HUES6 (cell line): ENCODE results near the gene ATP8A2.

ENCODE experiments used
- H3K27ac ChIP-seq: 2 replicates; pipeline ENCODE4 v1.7.0; 2013; ENCODE audit warnings: low read depth, mild to moderate bottlenecking, low read length, inconsistent platforms
- H3K27me3 ChIP-seq: 2 replicates; pipeline ENCODE4 v1.6.1; 2013; ENCODE audit warnings: low read length; ENCODE audit not compliant: control insufficient read depth, insufficient read depth
- H3K36me3 ChIP-seq: 2 replicates; pipeline ENCODE4 v1.6.1; 2013; ENCODE audit warnings: low read length; ENCODE audit not compliant: control insufficient read depth, insufficient read depth
- H3K4me1 ChIP-seq: 2 replicates; pipeline ENCODE4 v1.6.1; 2013; ENCODE audit warnings: low read length; ENCODE audit not compliant: control insufficient read depth, insufficient read depth
- H3K4me3 ChIP-seq: 2 replicates; pipeline ENCODE4 v1.5.1; 2013; ENCODE audit warnings: low read depth, low read length
- H3K9ac ChIP-seq: one replicate; pipeline ENCODE4 v1.6.1; 2013; ENCODE audit warnings: mild to moderate bottlenecking, low read length
- H3K9me3 ChIP-seq: 2 replicates; pipeline ENCODE4 v1.6.1; 2013; ENCODE audit warnings: low read depth, low read length; ENCODE audit not compliant: control insufficient read depth, insufficient read depth

Gene ATP8A2

DNA sequence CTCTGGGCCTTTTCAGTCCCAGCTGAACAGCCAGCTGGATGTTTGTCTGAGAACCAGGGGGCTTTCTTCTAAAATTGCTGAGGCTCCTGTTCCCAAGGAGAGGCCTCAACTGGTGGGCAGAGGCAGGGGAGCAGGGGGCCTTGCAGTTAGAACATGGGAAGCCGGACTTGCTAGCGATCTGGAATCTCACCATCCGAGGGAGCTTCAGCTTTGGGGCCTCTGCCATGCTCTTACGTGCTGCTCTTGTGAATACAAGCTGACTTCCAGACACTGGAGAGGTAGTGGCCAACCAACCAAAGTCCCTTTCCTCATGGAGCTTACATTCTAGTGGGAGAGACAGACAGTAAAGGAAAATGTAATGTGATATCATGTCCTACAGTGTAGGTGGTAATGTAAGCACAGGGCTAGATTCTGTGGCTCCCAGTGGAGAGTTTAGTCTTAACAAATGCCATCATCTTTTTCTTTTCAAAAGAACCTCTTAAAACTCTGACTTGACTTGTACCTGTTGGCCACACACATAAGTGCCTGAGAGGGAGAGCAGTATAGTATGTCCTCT lies 657.9 kb downstream of the ATP8A2 start:
- Histone ChIP-seq H3K36me3 (no peaks in the 10 kb centered on the region), H3K9me3 (peaks cover 8% of the 10 kb centered on the region), H3K4me1 (peaks cover 16% of the 10 kb centered on the region), H3K9ac (no peak overlapping the region), H3K27me3 (no peaks in the 10 kb centered on the region), H3K27ac (no peak overlapping the region), H3K4me3 (no peak overlapping the region)

- Histone ChIP-seq H3K4me3 (no peak overlapping the region), H3K9ac (no peak overlapping the region), H3K9me3 (peaks cover 8% of the 10 kb centered on the region), H3K27ac (no peak overlapping the region), H3K27me3 (no peaks in the 10 kb centered on the region), H3K36me3 (no peaks in the 10 kb centered on the region), H3K4me1 (peaks cover 11% of the 10 kb centered on the region)
These were observed 658.6 kb downstream of the ATP8A2 start for GRCh38 chr13:26030331-26030730.

- H3K4me3 ChIP-seq, result no peak overlapping the region
- no peak overlapping the region for H3K27ac ChIP-seq
- H3K9me3 ChIP-seq, result peaks cover 8% of the 10 kb centered on the region
- no peaks in the 10 kb centered on the region for H3K4me1 ChIP-seq
- no peaks in the 10 kb centered on the region for H3K36me3 ChIP-seq
- H3K9ac ChIP-seq, result no peak overlapping the region
- H3K27me3 ChIP-seq, result no peaks in the 10 kb centered on the region
These were observed 662.2 kb downstream of the ATP8A2 start for GRCh38 chr13:26034018-26034417.

GRCh38 chr13:26036383-26036782 lies 664.6 kb downstream of the ATP8A2 start:
- H3K4me1 ChIP-seq, result no peaks in the 10 kb centered on the region
- no peak overlapping the region for H3K4me3 ChIP-seq
- no peak overlapping the region for H3K27ac ChIP-seq
- H3K27me3 ChIP-seq, result no peaks in the 10 kb centered on the region
- H3K9ac ChIP-seq, result no peak overlapping the region
- H3K9me3 ChIP-seq, result no peaks in the 10 kb centered on the region
- no peaks in the 10 kb centered on the region for H3K36me3 ChIP-seq

GRCh38 chr13:26037302-26037701 lies 665.5 kb downstream of the ATP8A2 start:
- Histone ChIP-seq H3K27ac (no peak overlapping the region), H3K9ac (no peak overlapping the region), H3K4me3 (no peak overlapping the region), H3K36me3 (no peaks in the 10 kb centered on the region), H3K27me3 (no peaks in the 10 kb centered on the region), H3K9me3 (no peaks in the 10 kb centered on the region), H3K4me1 (no peaks in the 10 kb centered on the region)

GRCh38 chr13:26038931-26039475 lies 667.2 kb downstream of the ATP8A2 start:
- Histone ChIP-seq H3K36me3 (no peaks in the 10 kb centered on the region), H3K9ac (no peak overlapping the region), H3K27me3 (no peaks in the 10 kb centered on the region), H3K9me3 (no peaks in the 10 kb centered on the region), H3K4me1 (no peaks in the 10 kb centered on the region), H3K27ac (no peak overlapping the region), H3K4me3 (no peak overlapping the region)

- Histone ChIP-seq H3K36me3 (peaks cover 2% of the 10 kb centered on the region; the same call in 1 of the 2 replicates), H3K9me3 (no peaks in the 10 kb centered on the region), H3K4me1 (no peaks in the 10 kb centered on the region), H3K27ac (no peak overlapping the region), H3K27me3 (no peaks in the 10 kb centered on the region; the same call in 1 of the 2 replicates), H3K4me3 (no peak overlapping the region), H3K9ac (no peak overlapping the region)
These were observed 669.7 kb downstream of the ATP8A2 start for GRCh38 chr13:26041444-26041843.

- no peaks in the 10 kb centered on the region for H3K9me3 ChIP-seq
- no peaks in the 10 kb centered on the region for H3K4me1 ChIP-seq
- H3K27me3 ChIP-seq, result peaks cover 12% of the 10 kb centered on the region; the same call in 1 of the 2 replicates
- H3K36me3 ChIP-seq, result peaks cover 5% of the 10 kb centered on the region; the same call in 1 of the 2 replicates
- no peak overlapping the region for H3K4me3 ChIP-seq
- no peak overlapping the region for H3K9ac ChIP-seq
- no peak overlapping the region for H3K27ac ChIP-seq
These were observed 671.0 kb downstream of the ATP8A2 start for GRCh38 chr13:26042785-26043184.

DNA sequence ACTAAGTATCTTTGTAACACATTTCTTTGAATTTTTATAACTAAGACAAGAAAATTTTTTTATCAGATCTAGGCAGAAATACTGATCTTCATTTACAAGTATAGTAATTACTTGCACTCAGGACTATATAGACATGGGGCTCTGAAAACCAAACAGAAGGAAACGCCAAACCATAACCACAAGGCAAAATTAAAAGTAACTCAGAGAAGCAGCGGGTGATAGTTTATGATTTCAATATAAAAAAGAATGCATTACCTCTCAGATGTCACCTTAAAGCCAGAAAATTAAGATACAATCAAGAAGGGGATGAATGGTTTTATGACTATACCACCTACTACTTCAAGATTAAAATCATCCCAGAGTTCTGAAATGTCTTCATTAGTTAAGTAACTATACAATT lies 673.4 kb downstream of the ATP8A2 start:
- Histone ChIP-seq H3K9ac (no peak overlapping the region), H3K4me1 (peaks cover 6% of the 10 kb centered on the region), H3K27me3 (peaks cover 36% of the 10 kb centered on the region), H3K4me3 (no peak overlapping the region), H3K9me3 (no peaks in the 10 kb centered on the region), H3K27ac (no peak overlapping the region), H3K36me3 (peaks cover 5% of the 10 kb centered on the region; the same call in 1 of the 2 replicates)

DNA sequence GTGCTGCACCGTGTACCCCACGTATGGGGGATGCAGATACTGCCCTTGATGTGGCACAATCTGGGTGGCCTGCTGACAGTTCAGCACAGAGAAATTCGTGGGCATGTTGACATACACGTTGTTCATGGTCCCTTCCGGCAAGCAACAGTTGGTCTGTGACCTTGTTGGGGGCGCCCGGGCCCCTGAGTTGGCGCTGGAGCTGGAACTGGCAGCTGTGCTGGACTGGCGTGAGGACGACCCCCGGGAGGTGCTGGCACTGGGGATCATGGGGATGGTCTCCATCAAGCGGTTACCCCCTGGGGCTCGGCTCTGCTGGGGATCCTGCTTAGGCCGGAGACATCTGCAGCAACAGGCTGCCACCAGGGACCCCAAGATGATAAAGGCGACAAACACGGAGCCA lies 674.9 kb downstream of the ATP8A2 start:
- Histone ChIP-seq H3K27ac (no peak overlapping the region), H3K9ac (no peak overlapping the region), H3K4me1 (peaks cover 6% of the 10 kb centered on the region), H3K4me3 (no peak overlapping the region), H3K36me3 (peaks cover 5% of the 10 kb centered on the region; the same call in 1 of the 2 replicates), H3K27me3 (peaks cover 51% of the 10 kb centered on the region), H3K9me3 (no peaks in the 10 kb centered on the region)

DNA sequence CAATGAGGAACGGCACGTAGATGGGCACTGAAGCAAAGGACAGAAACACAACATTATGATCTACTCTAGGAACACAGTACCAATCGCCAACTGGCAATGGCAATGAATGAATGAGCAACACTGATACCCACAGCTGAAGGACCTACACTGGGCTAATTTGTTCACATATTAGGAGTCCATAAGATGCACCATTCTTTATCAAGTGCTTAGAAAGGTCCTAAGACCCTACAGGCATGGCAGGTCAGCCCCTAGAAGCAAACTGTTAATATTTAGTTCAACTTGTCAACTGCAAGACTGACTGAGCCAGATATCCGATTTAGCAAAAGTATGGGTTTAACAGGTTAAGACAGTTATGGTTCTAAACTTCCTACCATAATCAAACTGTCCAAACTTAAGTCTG lies 675.3 kb downstream of the ATP8A2 start:
- H3K4me3 ChIP-seq, result no peak overlapping the region
- H3K9ac ChIP-seq, result no peak overlapping the region
- H3K27ac ChIP-seq, result no peak overlapping the region
- H3K27me3 ChIP-seq, result peaks cover 53% of the 10 kb centered on the region
- H3K9me3 ChIP-seq, result no peaks in the 10 kb centered on the region
- peaks cover 6% of the 10 kb centered on the region for H3K4me1 ChIP-seq
- peaks cover 5% of the 10 kb centered on the region; the same call in 1 of the 2 replicates for H3K36me3 ChIP-seq
